Mucosa of descending colon (tissue), 3 donors: ENCODE results near the gene SH3PXD2A. TPM values are rescaled to one million over a fixed set of nuclear protein-coding genes. Genes with fewer than 3 reads are reported as not detected.

Experiments used
- ATAC-seq: fragments of 200-7000 bp; cut with Tn5 transposase; one replicate; pipeline ENCODE4 v1.9.1; 2020; ENCODE audit warnings: mild to moderate bottlenecking, moderate library complexity
- DNase-seq, 3 donors: peaks; one replicate each; pipeline ENCODE4 v3.0.0-alpha.2; 2020
- H3K36me3 ChIP-seq: fragments of 200-600 bp; one replicate; pipeline ENCODE4 v1.8.0; 2021; ENCODE audit warnings: low read depth, mild to moderate bottlenecking
- H3K4me1 ChIP-seq: fragments of 200-600 bp; one replicate; pipeline ENCODE4 v1.8.0; 2021; ENCODE audit warnings: low read depth, mild to moderate bottlenecking
- H3K4me3 ChIP-seq: fragments of 200-600 bp; one replicate; pipeline ENCODE4 v1.8.0; 2021; ENCODE audit warnings: mild to moderate bottlenecking
- H3K9me3 ChIP-seq: fragments of 200-600 bp; one replicate; pipeline ENCODE4 v1.8.0; 2021; ENCODE audit warnings: mild to moderate bottlenecking
- intact Hi-C, 2 donors: fragments of 100-400 bp; cut with DNase I in 1 of 2; cut with micrococcal nuclease in 1 of 2; formaldehyde crosslinking; loops; one replicate each; pipeline versions ENCODE4 v1.11.0 to v1.11.1; 2022; cut with DNase I, micrococcal nuclease
- total RNA-seq, 3 donors: library from RNA; stranded (reverse); fragmentation: NEBNext Ultra II Directional in 2 of 3; extraction: Animal tissue kit (Norgen Biotek cat#: 25700) in 2 of 3; gene quantifications; one replicate each; pipeline versions ENCODE4 v1.2.1 to v1.2.4, GENCODE V29; 2021 to 2023
- TF ChIP-seq, protein P1 (sequence below): fragments of 200-600 bp; IDR thresholded peaks from one replicate; pipeline ENCODE4 v1.8.0; 2022; ENCODE audit warnings: antibody characterized with exemption, mild to moderate bottlenecking
- donor health status: DM: no; HTN: no; CAD: no; lungs with moderate emphysema.
- donor health status: DM: no; HTN: no; CAD: no.
- donor health status: DM: no; HTN: yes; CAD: no.

The SH3PXD2A gene
- total RNA-seq, 3 donors from 2014 or later, result 46.1 to 91.4 (median 60.6) TPM

DNA sequence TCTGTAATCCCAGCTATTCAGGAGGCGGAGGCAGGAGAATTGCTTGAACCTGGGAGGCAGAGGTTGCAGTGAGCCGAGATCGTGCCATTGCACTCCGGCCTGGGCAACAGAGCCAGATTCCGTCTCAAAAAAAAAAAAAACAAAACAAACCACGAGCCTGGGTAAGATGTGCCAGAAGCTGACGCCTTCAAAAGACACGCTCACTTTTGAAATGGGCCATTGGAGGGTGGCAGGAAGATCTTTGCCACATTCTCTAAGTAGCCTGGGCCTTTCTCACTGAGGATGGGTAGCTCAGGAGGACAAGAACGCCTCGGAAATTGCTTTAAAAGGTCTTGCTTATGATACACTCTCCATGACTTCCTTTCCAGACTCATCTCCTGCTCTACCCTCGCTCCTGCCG, 172.7 kb downstream of the SH3PXD2A start:
- intact Hi-C loops, result loop anchor here in 1 of 2 donors (10.0 kb wide), 1 partner anchor 78 kb away; no protein-coding TSS in a partner anchor
- TF ChIP-seq, protein P1, sequence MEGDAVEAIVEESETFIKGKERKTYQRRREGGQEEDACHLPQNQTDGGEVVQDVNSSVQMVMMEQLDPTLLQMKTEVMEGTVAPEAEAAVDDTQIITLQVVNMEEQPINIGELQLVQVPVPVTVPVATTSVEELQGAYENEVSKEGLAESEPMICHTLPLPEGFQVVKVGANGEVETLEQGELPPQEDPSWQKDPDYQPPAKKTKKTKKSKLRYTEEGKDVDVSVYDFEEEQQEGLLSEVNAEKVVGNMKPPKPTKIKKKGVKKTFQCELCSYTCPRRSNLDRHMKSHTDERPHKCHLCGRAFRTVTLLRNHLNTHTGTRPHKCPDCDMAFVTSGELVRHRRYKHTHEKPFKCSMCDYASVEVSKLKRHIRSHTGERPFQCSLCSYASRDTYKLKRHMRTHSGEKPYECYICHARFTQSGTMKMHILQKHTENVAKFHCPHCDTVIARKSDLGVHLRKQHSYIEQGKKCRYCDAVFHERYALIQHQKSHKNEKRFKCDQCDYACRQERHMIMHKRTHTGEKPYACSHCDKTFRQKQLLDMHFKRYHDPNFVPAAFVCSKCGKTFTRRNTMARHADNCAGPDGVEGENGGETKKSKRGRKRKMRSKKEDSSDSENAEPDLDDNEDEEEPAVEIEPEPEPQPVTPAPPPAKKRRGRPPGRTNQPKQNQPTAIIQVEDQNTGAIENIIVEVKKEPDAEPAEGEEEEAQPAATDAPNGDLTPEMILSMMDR, result no peak

DNA sequence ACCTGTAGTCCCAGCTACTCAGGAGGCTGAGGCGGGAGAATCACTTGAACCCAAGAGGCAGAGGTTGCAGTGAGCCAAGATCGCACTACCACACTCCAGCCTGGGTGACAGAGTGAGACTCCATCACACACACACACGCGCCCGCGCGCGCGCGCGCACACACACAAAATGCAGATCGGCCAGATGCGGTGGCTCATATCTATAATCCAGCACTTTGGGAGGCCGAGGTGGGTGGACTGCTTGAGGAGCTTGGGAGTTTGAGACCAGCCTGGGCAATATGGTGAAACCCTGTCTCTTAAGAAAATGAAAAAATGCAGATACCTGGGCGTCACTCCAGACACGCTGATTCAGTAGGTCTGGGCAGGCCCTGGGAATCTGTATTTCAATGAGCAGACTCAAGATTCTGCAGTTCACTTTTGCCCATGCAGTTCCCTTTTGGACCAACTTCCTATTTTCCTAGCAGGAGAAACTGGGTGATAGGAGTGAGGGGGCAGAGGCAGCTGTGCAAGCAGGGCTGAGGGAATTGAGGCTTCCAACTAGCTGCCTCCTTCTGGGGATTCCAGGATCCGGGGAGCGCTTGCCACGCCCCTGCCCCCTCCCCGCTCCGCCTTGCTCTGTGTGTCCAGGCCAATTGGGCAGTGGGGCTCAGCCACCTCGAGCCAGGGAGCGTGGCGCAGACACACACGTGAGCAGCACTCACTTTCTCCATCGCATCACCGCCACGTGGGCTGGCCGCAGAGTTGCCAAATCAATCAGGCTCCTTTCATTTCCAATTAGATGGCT, 173.6 kb downstream of the SH3PXD2A start:
- H3K4me1 ChIP-seq, result peaks cover 20% of the 10 kb centered on the region
- H3K36me3 ChIP-seq, result no peaks in the 10 kb centered on the region
- TF ChIP-seq, protein P1, result no peak
- H3K9me3 ChIP-seq, result no peaks in the 10 kb centered on the region
- ATAC-seq, result no peak
- intact Hi-C loops, result loop anchor here in 1 of 2 donors (10.0 kb wide), 1 partner anchor 77 kb away; no protein-coding TSS in a partner anchor
- DNase-seq, result no peak
- no peak overlapping the region for H3K4me3 ChIP-seq

More for the DNA sequence above, 172.7 kb downstream of the SH3PXD2A start:
- Histone ChIP-seq H3K9me3 (no peaks in the 10 kb centered on the region), H3K36me3 (no peaks in the 10 kb centered on the region), H3K4me3 (no peak overlapping the region), H3K4me1 (peaks cover 20% of the 10 kb centered on the region)
- ATAC-seq, result no peak
- no peak for DNase-seq

DNA sequence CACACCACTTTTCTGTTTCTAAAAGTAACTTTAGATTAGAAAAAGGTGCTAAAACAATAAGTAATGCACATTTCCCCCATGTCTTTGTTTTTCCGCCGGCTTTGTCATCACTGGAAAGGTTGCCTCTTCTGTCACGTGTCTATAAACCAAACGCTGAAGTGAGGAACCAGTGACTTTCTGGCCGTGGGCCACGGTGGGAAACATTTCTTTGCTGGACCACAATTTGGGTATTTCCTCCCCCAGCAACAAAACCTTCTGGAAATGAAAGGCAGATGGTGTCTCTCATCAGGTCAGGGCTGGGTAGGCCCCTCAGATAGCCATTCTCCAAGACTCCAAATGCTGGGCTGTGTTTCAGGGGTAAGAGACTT, 174.5 kb downstream of the SH3PXD2A start:
- Histone ChIP-seq H3K9me3 (no peaks in the 10 kb centered on the region), H3K4me1 (peaks cover 21% of the 10 kb centered on the region), H3K4me3 (no peak overlapping the region), H3K36me3 (no peaks in the 10 kb centered on the region)
- DNase-seq (no peak), ATAC-seq (no peak)
- intact Hi-C loops, result loop anchor here in 1 of 2 donors (10.0 kb wide), 1 partner anchor 76 kb away; no protein-coding TSS in a partner anchor
- TF ChIP-seq, protein P1, result no peak

DNA sequence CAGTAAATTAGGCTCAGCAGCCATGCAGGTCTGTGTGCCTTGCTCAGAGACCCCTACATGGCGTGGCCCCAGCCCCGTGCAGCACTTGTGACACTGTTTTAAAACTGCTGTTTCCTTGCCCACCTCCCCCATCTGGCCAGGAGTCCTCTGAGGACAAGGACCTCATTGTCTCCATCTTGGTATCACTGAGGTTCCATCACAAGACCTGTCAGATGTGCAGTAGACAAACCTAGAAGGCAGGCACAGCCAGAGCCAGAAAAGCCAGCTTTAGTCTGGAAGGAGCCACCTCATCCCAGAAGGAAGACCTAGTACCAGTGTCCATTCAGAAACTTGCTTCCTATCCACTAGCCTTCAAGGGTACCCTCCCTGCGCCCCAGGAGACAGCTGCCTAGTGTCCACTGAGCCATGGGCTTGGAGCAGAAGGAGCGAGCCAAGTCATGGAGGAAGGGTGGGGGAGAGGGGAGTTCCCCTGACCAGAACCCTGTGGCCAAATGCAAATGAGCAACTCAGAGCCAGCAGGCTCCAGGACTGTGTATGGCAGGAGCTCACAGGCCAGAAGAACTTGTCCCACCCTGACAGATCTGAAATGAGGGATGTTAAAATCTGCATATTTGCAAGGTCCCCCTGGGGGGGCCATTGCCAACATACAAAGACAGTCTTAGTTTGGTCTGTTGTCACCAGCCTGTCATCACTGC, 176.1 kb downstream of the SH3PXD2A start:
- intact Hi-C loops, result no loop called here
- ATAC-seq (peak; percentile 35), DNase-seq (no peak)
- Histone ChIP-seq H3K4me1 (peaks cover 9% of the 10 kb centered on the region), H3K9me3 (no peaks in the 10 kb centered on the region), H3K36me3 (no peaks in the 10 kb centered on the region), H3K4me3 (no peak overlapping the region)
- TF ChIP-seq, protein P1, result no peak

DNA sequence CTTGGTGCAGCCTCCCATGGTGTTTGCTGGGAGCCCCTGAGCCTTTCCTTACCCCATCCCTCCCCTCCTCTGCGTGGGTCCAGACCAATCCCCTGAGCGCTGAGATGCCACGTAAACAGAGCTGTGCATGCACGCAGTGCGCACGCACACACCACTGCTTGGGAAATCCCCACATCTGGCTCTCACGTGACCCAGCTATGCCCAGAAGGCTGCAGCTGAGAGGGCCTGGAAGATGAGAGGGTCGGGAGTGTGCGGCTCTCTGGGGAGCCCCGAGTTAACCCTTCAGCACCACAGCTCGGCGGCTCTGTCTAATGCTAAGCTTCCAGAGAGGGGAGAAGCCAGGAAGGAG, 177.2 kb downstream of the SH3PXD2A start:
- intact Hi-C loops, result no loop called here
- Histone ChIP-seq H3K36me3 (no peaks in the 10 kb centered on the region), H3K4me3 (no peak overlapping the region), H3K4me1 (peaks cover 7% of the 10 kb centered on the region), H3K9me3 (no peaks in the 10 kb centered on the region)
- DNase-seq (peak; percentile 78 to 90 (median 83)), ATAC-seq (peak; percentile 78)
- TF ChIP-seq, protein P1, result no peak
